Uterus (tissue), 2 donors: ENCODE measurements around the gene ZNF627.

Source experiments
- POLR2A ChIP-seq, 2 donors: fragments of 450-650 bp; IDR thresholded peaks; one replicate each; pipeline ENCODE4 v1.6.1; 2016; ENCODE audit warnings: antibody characterized with exemption in 2 of 2, mild to moderate bottlenecking in 1 of 2, moderate library complexity in 1 of 2
- TF ChIP-seq, protein P1 (sequence below), 4 experiments: fragments of 200-600 bp in 2 of 4; fragments of 450-650 bp in 2 of 4; sonication (generic) in 2 of 4; IDR thresholded peaks; one replicate each; pipeline ENCODE4 v1.5.1; 2016 to 2019; ENCODE audit warnings: antibody characterized with exemption in 4 of 4, mild to moderate bottlenecking in 2 of 4, moderate library complexity in 1 of 4

DNA sequence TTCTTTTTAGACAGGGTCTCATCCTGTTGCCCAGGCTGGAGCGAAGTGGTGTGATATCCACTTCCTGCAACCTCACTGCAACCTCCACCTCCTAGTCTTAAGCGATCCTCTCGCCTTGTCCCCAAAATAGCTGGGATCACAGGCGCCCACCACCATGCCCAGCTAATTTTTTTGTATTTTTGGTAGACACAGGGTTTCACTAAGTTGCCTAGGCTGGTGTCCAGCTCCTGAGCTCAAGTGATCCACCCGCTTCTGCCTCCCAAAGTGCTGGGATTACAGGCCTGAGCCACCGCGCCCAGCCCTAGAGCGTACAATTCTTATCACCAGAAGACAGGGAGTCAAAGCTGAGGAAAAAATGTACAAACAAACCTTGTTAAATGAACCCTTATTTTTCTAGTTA is 33.8 kb upstream of the ZNF627 start:
- TF ChIP-seq, protein P1, sequence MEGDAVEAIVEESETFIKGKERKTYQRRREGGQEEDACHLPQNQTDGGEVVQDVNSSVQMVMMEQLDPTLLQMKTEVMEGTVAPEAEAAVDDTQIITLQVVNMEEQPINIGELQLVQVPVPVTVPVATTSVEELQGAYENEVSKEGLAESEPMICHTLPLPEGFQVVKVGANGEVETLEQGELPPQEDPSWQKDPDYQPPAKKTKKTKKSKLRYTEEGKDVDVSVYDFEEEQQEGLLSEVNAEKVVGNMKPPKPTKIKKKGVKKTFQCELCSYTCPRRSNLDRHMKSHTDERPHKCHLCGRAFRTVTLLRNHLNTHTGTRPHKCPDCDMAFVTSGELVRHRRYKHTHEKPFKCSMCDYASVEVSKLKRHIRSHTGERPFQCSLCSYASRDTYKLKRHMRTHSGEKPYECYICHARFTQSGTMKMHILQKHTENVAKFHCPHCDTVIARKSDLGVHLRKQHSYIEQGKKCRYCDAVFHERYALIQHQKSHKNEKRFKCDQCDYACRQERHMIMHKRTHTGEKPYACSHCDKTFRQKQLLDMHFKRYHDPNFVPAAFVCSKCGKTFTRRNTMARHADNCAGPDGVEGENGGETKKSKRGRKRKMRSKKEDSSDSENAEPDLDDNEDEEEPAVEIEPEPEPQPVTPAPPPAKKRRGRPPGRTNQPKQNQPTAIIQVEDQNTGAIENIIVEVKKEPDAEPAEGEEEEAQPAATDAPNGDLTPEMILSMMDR (IDR thresholded peaks at IDR 0.05), result no peak
- TF ChIP-seq POLR2A (IDR thresholded peaks at IDR 0.05), result no peak
